ENCODE data around the gene HUNK.
"Not testable (repeated sequence)": the region's sequence is repeated elsewhere in the genome, so short reads cannot be mapped to it uniquely, and the experiment has no call there.

Gene HUNK

GRCh38 chr21:31924548-31924947 is 51.7 kb downstream of the HUNK start:
- no peak for DNase-seq

GRCh38 chr21:31926498-31926897 is 53.7 kb downstream of the HUNK start:
- DNase-seq, result no peak

GRCh38 chr21:31927689-31928353 is 55.0 kb downstream of the HUNK start:
- DNase-seq, result no peak

GRCh38 chr21:31928656-31929055 is 55.8 kb downstream of the HUNK start:
- no peak for DNase-seq

GRCh38 chr21:31929548-31929947 is 56.7 kb downstream of the HUNK start:
- no peak for DNase-seq

GRCh38 chr21:31930001-31930400 is 57.2 kb downstream of the HUNK start:
- DNase-seq, result no peak

- no peak for DNase-seq
These were observed 59.0 kb downstream of the HUNK start for GRCh38 chr21:31931644-31932469.

- DNase-seq, result no peak
These were observed 59.6 kb downstream of the HUNK start for GRCh38 chr21:31932470-31932764.

- DNase-seq, result no peak
These were observed 64.5 kb downstream of the HUNK start for GRCh38 chr21:31937303-31937702.

GRCh38 chr21:31938330-31939301 is 65.8 kb downstream of the HUNK start:
- DNase-seq, result no peak

- DNase-seq, result no peak
These were observed 68.9 kb downstream of the HUNK start for GRCh38 chr21:31941694-31942093.

GRCh38 chr21:31943561-31943960 is 70.7 kb downstream of the HUNK start:
- DNase-seq, result no peak

GRCh38 chr21:31945141-31945540 is 72.3 kb downstream of the HUNK start:
- no peak for DNase-seq

GRCh38 chr21:31945546-31945945 is 72.7 kb downstream of the HUNK start:
- DNase-seq, result no peak

- DNase-seq, result no peak
These were observed 73.4 kb downstream of the HUNK start for GRCh38 chr21:31946231-31946630.

- DNase-seq, result not testable (repeated sequence)
These were observed 74.2 kb downstream of the HUNK start for GRCh38 chr21:31946876-31947550.

GRCh38 chr21:31948676-31949075 is 75.9 kb downstream of the HUNK start:
- DNase-seq, result no peak

- DNase-seq, result no peak
These were observed 80.0 kb downstream of the HUNK start for GRCh38 chr21:31952828-31953227.

GRCh38 chr21:31957631-31958030 is 84.8 kb downstream of the HUNK start:
- DNase-seq, result no peak

GRCh38 chr21:31959881-31960280 is 87.1 kb downstream of the HUNK start:
- DNase-seq, result no peak

GRCh38 chr21:31961027-31961426 is 88.2 kb downstream of the HUNK start:
- DNase-seq, result no peak

- DNase-seq, result no peak
These were observed 88.9 kb downstream of the HUNK start for GRCh38 chr21:31961704-31962103.

- DNase-seq, result no peak
These were observed 91.9 kb downstream of the HUNK start for GRCh38 chr21:31964692-31965091.
